Activated gamma-delta T cell treated with anti-CD3 and anti-CD28 coated beads, Interleukin-2, amount 50 U/mL, for 16 hours (primary cell): ENCODE results near the gene TBC1D4.
"Not testable (repeated sequence)": the region's sequence is repeated elsewhere in the genome, so short reads cannot be mapped to it uniquely, and the experiment has no call there.

ENCODE experiments used
- DNase-seq: peaks from one replicate; pipeline ENCODE4 v3.0.0-alpha.2; 2020; ENCODE audit warnings: low read depth

TBC1D4 gene

GRCh38 chr13:75325711-75326110, 156.3 kb downstream of the TBC1D4 start:
- no peak for DNase-seq

- DNase-seq, result no peak
Measured at GRCh38 chr13:75324413-75324940, 157.5 kb downstream of the TBC1D4 start.

- DNase-seq, result no peak
Measured at GRCh38 chr13:75321084-75321483, 160.9 kb downstream of the TBC1D4 start.

GRCh38 chr13:75319254-75319653, 162.7 kb downstream of the TBC1D4 start:
- DNase-seq, result no peak

- DNase-seq, result no peak
Measured at GRCh38 chr13:75318138-75318833, 163.7 kb downstream of the TBC1D4 start.

- DNase-seq, result no peak
Measured at GRCh38 chr13:75316427-75316826, 165.5 kb downstream of the TBC1D4 start.

GRCh38 chr13:75312884-75313520, 169.0 kb downstream of the TBC1D4 start:
- DNase-seq, result no peak

GRCh38 chr13:75309981-75310580, 171.9 kb downstream of the TBC1D4 start:
- DNase-seq, result no peak

GRCh38 chr13:75308222-75308621, 173.7 kb downstream of the TBC1D4 start:
- DNase-seq, result no peak

- no peak for DNase-seq
Measured at GRCh38 chr13:75307370-75307949, 174.5 kb downstream of the TBC1D4 start.

GRCh38 chr13:75306967-75307366, 175.0 kb downstream of the TBC1D4 start:
- DNase-seq, result not testable (repeated sequence)

- DNase-seq, result no peak
Measured at GRCh38 chr13:75305059-75305458, 176.9 kb downstream of the TBC1D4 start.

- no peak for DNase-seq
Measured at GRCh38 chr13:75303263-75303662, 178.7 kb downstream of the TBC1D4 start.

- no peak for DNase-seq
Measured at GRCh38 chr13:75302071-75302698, 179.8 kb downstream of the TBC1D4 start.

- no peak for DNase-seq
Measured at GRCh38 chr13:75299913-75300862, 181.8 kb downstream of the TBC1D4 start.

- no peak for DNase-seq
Measured at GRCh38 chr13:75299246-75299645, 182.7 kb downstream of the TBC1D4 start.

- no peak for DNase-seq
Measured at GRCh38 chr13:75296641-75297040, 185.3 kb downstream of the TBC1D4 start.

- DNase-seq, result no peak
Measured at GRCh38 chr13:75295201-75295600, 186.8 kb downstream of the TBC1D4 start.

GRCh38 chr13:75294110-75294509, 187.9 kb downstream of the TBC1D4 start:
- DNase-seq, result no peak

GRCh38 chr13:75285310-75285709, 196.7 kb downstream of the TBC1D4 start:
- DNase-seq, result no peak

- no peak for DNase-seq
Measured at GRCh38 chr13:75279834-75280369, 202.1 kb downstream of the TBC1D4 start.
